HEK293 (cell line): ENCODE data around the gene PRLR.

ENCODE experiments used
- CTCF ChIA-PET: fragments of 350-600 bp; formaldehyde crosslinking; extraction: SDS; loops from one replicate; lab custom pipeline; 2021; ENCODE audit warnings: antibody characterized with exemption; lab: Yijun Ruan, JAX
- POLR2A ChIA-PET: fragments of 300-600 bp; formaldehyde crosslinking; extraction: SDS; loops from one replicate; lab custom pipeline; 2020; ENCODE audit warnings: antibody characterized with exemption, inconsistent platforms; lab: Yijun Ruan, JAX
- H3K27ac ChIP-seq: fragments of 200-500 bp; sonication (Bioruptor generic); 2 replicates; pipeline ENCODE4 v1.5.1; 2014; ENCODE audit warnings: low read depth, low read length, control low read depth, inconsistent platforms; ENCODE audit errors: extremely low read depth
- H3K36me3 ChIP-seq, 2 experiments: fragments of 200-500 bp in 1 of 2; sonication (Bioruptor generic) in 1 of 2; 1 replicate in 1 of 2; 2 replicates in 1 of 2; pipeline ENCODE4 v1.5.1; 2014 to 2017; ENCODE audit warnings: inconsistent platforms in 2 of 2, low read length in 2 of 2; ENCODE audit not compliant: control insufficient read depth in 2 of 2, insufficient read depth in 1 of 2
- H3K4me1 ChIP-seq: fragments of 200-500 bp; sonication (Bioruptor generic); 2 replicates; pipeline ENCODE4 v1.5.1; 2014; ENCODE audit warnings: mild to moderate bottlenecking, low read length, inconsistent platforms; ENCODE audit not compliant: control insufficient read depth, insufficient read depth
- H3K4me3 ChIP-seq: 2 replicates; pipeline ENCODE4 v1.5.1; 2011; ENCODE audit warnings: low read depth, mild to moderate bottlenecking, control low read depth, low read length, moderate library complexity
- H3K9me3 ChIP-seq: fragments of 200-500 bp; sonication (Bioruptor generic); 2 replicates; pipeline ENCODE4 v1.5.1; 2014; ENCODE audit warnings: low read depth, low read length, inconsistent platforms; ENCODE audit not compliant: control insufficient read depth, insufficient read depth
- HOXC10 ChIP-seq: sonication (generic); formaldehyde crosslinking; IDR thresholded peaks from 2 replicates; pipeline ENCODE4 v1.8.1; 2023; ENCODE audit warnings: mild to moderate bottlenecking, missing genetic modification reagents
- MEIS1 ChIP-seq: sonication (generic); formaldehyde crosslinking; IDR thresholded peaks from 2 replicates; pipeline ENCODE4 v1.8.1; 2022; ENCODE audit warnings: missing genetic modification reagents, mild to moderate bottlenecking, borderline replicate concordance
- RBAK ChIP-seq: fragments of 450-650 bp; formaldehyde crosslinking; IDR thresholded peaks from 2 replicates; pipeline ENCODE4 v1.5.1; 2016; ENCODE audit warnings: missing biosample characterization, missing genetic modification characterization
- ZEB2 ChIP-seq: fragments of 450-650 bp; formaldehyde crosslinking; IDR thresholded peaks from 2 replicates; pipeline ENCODE4 v1.5.1; 2016; ENCODE audit warnings: missing biosample characterization, missing genetic modification characterization
- ZFHX2 ChIP-seq: fragments of 450-650 bp; formaldehyde crosslinking; conservative IDR thresholded peaks from 2 replicates; pipeline ENCODE4 v1.5.1; 2016; ENCODE audit warnings: missing biosample characterization, missing genetic modification characterization
- ZFP41 ChIP-seq: fragments of 450-650 bp; formaldehyde crosslinking; IDR thresholded peaks from 2 replicates; pipeline ENCODE4 v1.5.1; 2016; ENCODE audit warnings: missing biosample characterization, missing genetic modification characterization, borderline replicate concordance
- ZNF24 ChIP-seq: fragments of 450-650 bp; formaldehyde crosslinking; IDR thresholded peaks from 2 replicates; pipeline ENCODE4 v1.5.1; 2016; ENCODE audit warnings: missing biosample characterization, missing genetic modification characterization
- ZNF248 ChIP-seq: fragments of 450-650 bp; formaldehyde crosslinking; IDR thresholded peaks from 2 replicates; pipeline ENCODE4 v1.5.1; 2017; ENCODE audit warnings: missing biosample characterization, missing genetic modification characterization
- ZNF350 ChIP-seq: fragments of 450-650 bp; formaldehyde crosslinking; IDR thresholded peaks from 2 replicates; pipeline ENCODE4 v1.5.0; 2017; ENCODE audit warnings: missing biosample characterization, mild to moderate bottlenecking, missing genetic modification characterization
- ZNF404 ChIP-seq: fragments of 450-650 bp; formaldehyde crosslinking; IDR thresholded peaks from 2 replicates; pipeline ENCODE4 v1.5.1; 2017; ENCODE audit warnings: missing biosample characterization, missing genetic modification characterization
- ZNF416 ChIP-seq: fragments of 450-650 bp; formaldehyde crosslinking; IDR thresholded peaks from 2 replicates; pipeline ENCODE4 v1.5.1; 2016; ENCODE audit warnings: missing biosample characterization, missing genetic modification characterization
- ZNF426 ChIP-seq: fragments of 450-650 bp; formaldehyde crosslinking; IDR thresholded peaks from 2 replicates; pipeline ENCODE4 v1.5.1; 2017; ENCODE audit warnings: missing biosample characterization, missing genetic modification characterization, mild to moderate bottlenecking, inconsistent platforms, moderate library complexity
- ZNF548 ChIP-seq: fragments of 450-650 bp; formaldehyde crosslinking; IDR thresholded peaks from 2 replicates; pipeline ENCODE4 v1.5.1; 2016; ENCODE audit warnings: missing biosample characterization, missing genetic modification characterization
- ZNF629 ChIP-seq: fragments of 450-650 bp; formaldehyde crosslinking; IDR thresholded peaks from 2 replicates; pipeline ENCODE4 v1.5.1; 2017; ENCODE audit warnings: missing biosample characterization, missing genetic modification characterization
- ZNF707 ChIP-seq: fragments of 450-650 bp; formaldehyde crosslinking; IDR thresholded peaks from 2 replicates; pipeline ENCODE4 v1.5.1; 2016; ENCODE audit warnings: missing biosample characterization, missing genetic modification characterization
- ZNF837 ChIP-seq: fragments of 450-650 bp; formaldehyde crosslinking; IDR thresholded peaks from 2 replicates; pipeline ENCODE4 v1.5.1; 2016; ENCODE audit warnings: missing biosample characterization, missing genetic modification characterization
- ZSCAN16 ChIP-seq: fragments of 450-650 bp; formaldehyde crosslinking; IDR thresholded peaks from 2 replicates; pipeline ENCODE4 v1.5.1; 2016; ENCODE audit warnings: missing biosample characterization, missing genetic modification characterization
- TF ChIP-seq, protein P1 (sequence below): fragments of 450-650 bp; formaldehyde crosslinking; IDR thresholded peaks from 2 replicates; pipeline ENCODE4 v1.5.1; 2016; ENCODE audit warnings: missing biosample characterization, missing genetic modification characterization
- TF ChIP-seq, protein P2 (sequence below): fragments of 450-650 bp; formaldehyde crosslinking; IDR thresholded peaks from 2 replicates; pipeline ENCODE4 v1.5.1; 2016; ENCODE audit warnings: missing biosample characterization, missing genetic modification characterization
- TF ChIP-seq, protein P3 (sequence below): fragments of 450-650 bp; formaldehyde crosslinking; IDR thresholded peaks from 2 replicates; pipeline ENCODE4 v1.5.1; 2016; ENCODE audit warnings: missing biosample characterization, missing genetic modification characterization

PRLR gene

DNA sequence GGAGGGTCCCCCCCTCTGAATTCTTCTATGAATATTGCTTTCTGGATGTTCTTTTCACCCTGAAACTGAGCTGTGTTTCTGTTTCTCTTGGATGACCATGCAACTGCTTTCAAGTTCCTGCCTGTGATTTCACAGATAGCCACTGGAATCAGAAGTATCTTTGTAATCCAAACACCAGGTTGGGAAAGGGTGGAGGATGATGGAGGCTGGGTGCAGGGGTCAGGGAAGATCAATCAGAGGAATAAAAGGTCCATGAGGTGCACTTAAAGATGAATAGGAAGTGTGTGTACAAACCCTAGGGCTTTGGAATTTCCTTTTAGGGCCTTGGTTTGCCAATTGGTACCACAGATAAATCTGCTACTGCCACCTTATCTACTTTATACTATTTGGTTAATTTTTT is 114.4 kb downstream of the PRLR start:
- POLR2A ChIA-PET: no interaction called here
- CTCF ChIA-PET: no interaction called here
- TF ChIP-seq, protein P1, sequence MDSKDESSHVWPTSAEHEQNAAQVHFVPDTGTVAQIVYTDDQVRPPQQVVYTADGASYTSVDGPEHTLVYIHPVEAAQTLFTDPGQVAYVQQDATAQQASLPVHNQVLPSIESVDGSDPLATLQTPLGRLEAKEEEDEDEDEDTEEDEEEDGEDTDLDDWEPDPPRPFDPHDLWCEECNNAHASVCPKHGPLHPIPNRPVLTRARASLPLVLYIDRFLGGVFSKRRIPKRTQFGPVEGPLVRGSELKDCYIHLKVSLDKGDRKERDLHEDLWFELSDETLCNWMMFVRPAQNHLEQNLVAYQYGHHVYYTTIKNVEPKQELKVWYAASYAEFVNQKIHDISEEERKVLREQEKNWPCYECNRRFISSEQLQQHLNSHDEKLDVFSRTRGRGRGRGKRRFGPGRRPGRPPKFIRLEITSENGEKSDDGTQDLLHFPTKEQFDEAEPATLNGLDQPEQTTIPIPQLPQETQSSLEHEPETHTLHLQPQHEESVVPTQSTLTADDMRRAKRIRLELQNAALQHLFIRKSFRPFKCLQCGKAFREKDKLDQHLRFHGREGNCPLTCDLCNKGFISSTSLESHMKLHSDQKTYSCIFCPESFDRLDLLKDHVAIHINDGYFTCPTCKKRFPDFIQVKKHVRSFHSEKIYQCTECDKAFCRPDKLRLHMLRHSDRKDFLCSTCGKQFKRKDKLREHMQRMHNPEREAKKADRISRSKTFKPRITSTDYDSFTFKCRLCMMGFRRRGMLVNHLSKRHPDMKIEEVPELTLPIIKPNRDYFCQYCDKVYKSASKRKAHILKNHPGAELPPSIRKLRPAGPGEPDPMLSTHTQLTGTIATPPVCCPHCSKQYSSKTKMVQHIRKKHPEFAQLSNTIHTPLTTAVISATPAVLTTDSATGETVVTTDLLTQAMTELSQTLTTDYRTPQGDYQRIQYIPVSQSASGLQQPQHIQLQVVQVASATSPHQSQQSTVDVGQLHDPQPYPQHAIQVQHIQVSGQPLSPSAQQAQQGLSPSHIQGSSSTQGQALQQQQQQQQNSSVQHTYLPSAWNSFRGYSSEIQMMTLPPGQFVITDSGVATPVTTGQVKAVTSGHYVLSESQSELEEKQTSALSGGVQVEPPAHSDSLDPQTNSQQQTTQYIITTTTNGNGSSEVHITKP (tag by site-specific recombination): no peak
- TF ChIP-seq ZNF629 (tag by site-specific recombination): no peak
- TF ChIP-seq, protein P2, sequence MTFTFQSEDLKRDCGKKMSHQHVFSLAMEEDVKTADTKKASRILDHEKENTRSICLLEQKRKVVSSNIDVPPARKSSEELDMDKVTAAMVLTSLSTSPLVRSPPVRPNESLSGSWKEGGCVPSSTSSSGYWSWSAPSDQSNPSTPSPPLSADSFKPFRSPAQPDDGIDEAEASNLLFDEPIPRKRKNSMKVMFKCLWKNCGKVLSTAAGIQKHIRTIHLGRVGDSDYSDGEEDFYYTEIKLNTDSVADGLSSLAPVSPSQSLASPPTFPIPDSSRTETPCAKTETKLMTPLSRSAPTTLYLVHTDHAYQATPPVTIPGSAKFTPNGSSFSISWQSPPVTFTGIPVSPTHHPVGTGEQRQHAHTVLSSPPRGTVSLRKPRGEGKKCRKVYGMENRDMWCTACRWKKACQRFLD (tag by site-specific recombination): no peak
- no peak for TF ChIP-seq ZNF404 (tag by site-specific recombination)
- no peak for TF ChIP-seq ZNF837 (tag by site-specific recombination)
- no peak for TF ChIP-seq RBAK
- TF ChIP-seq MEIS1: no peak
- no peaks in the 10 kb centered on the region for H3K36me3 ChIP-seq
- H3K4me3 ChIP-seq: no peak overlapping the region
- H3K9me3 ChIP-seq: no peaks in the 10 kb centered on the region
- no peaks in the 10 kb centered on the region for H3K4me1 ChIP-seq
- no peak overlapping the region for H3K27ac ChIP-seq

DNA sequence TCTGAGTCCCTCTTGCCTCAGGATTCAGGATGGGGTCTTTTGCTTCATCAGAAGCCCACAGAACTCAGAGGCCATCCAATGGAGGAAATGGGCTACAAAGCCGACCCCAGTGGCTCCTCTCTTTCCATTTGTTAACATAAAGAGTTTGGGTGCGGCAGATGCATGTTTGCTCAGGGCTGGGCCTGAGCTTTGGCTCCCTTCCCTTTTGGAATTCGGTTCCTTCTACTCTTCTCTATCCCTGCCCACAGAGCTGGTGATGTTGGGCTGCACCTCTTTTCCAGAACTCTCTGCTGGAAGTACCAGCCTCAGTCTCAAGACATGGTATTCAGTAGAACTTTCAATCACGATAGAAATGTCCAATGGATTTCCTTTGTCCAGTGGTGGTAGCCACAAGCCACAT is 115.6 kb downstream of the PRLR start:
- ChIA-PET POLR2A (no interaction called here), CTCF (no interaction called here)
- Histone ChIP-seq H3K4me1 (no peaks in the 10 kb centered on the region), H3K27ac (no peak overlapping the region), H3K36me3 (no peaks in the 10 kb centered on the region), H3K9me3 (no peaks in the 10 kb centered on the region), H3K4me3 (no peak overlapping the region)
- TF ChIP-seq ZNF248 (tag by site-specific recombination) (no peak), ZNF707 (tag by site-specific recombination) (no peak), ZEB2 (tag by site-specific recombination) (no peak), ZNF350 (tag by site-specific recombination) (no peak), ZNF416 (tag by site-specific recombination) (no peak), ZNF24 (tag by site-specific recombination) (no peak), ZSCAN16 (no peak), ZFP41 (tag by site-specific recombination) (no peak), ZFHX2 (tag by site-specific recombination) (no peak), ZNF548 (no peak), HOXC10 (CRISPR knock-in tag) (no peak), ZNF426 (no peak)
- TF ChIP-seq, protein P3, sequence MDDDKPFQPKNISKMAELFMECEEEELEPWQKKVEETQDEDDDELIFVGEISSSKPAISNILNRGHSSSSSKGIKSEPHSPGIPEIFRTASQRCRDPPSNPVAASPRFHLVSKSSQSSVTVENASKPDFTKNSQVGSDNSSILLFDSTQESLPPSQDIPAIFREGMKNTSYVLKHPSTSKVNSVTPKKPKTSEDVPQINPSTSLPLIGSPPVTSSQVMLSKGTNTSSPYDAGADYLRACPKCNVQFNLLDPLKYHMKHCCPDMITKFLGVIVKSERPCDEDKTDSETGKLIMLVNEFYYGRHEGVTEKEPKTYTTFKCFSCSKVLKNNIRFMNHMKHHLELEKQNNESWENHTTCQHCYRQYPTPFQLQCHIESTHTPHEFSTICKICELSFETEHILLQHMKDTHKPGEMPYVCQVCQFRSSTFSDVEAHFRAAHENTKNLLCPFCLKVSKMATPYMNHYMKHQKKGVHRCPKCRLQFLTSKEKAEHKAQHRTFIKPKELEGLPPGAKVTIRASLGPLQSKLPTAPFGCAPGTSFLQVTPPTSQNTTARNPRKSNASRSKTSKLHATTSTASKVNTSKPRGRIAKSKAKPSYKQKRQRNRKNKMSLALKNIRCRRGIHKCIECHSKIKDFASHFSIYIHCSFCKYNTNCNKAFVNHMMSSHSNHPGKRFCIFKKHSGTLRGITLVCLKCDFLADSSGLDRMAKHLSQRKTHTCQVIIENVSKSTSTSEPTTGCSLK (tag by site-specific recombination): no peak
